Muscle layer of duodenum (tissue), 2 donors: ENCODE data around the gene GLB1L2.

Experiments used
- H3K27ac ChIP-seq: one replicate; pipeline ENCODE4 v1.7.0; 2013; ENCODE audit warnings: mild to moderate bottlenecking, low read length
- H3K27me3 ChIP-seq: one replicate; pipeline ENCODE4 v1.7.0; 2013; ENCODE audit warnings: low read depth, mild to moderate bottlenecking, control low read depth, low read length
- H3K36me3 ChIP-seq, 2 donors: one replicate each; pipeline ENCODE4 v1.7.0; 2013; ENCODE audit warnings: low read length in 2 of 2, control low read depth in 1 of 2, mild to moderate bottlenecking in 1 of 2; ENCODE audit not compliant: insufficient read depth in 2 of 2, control insufficient read depth in 1 of 2
- H3K4me1 ChIP-seq, 2 donors: one replicate each; pipeline ENCODE4 v1.7.0; 2013; ENCODE audit warnings: low read length in 2 of 2, mild to moderate bottlenecking in 2 of 2, control low read depth in 1 of 2, moderate library complexity in 1 of 2; ENCODE audit not compliant: insufficient read depth in 2 of 2, control insufficient read depth in 1 of 2
- H3K4me3 ChIP-seq, 2 donors: one replicate each; pipeline ENCODE4 v1.7.0; 2013; ENCODE audit warnings: low read length in 2 of 2, low read depth in 1 of 2, mild to moderate bottlenecking in 1 of 2
- H3K9me3 ChIP-seq, 2 donors: one replicate each; pipeline ENCODE4 v1.7.0; 2013; ENCODE audit warnings: low read length in 2 of 2, control low read depth in 1 of 2, mild to moderate bottlenecking in 1 of 2; ENCODE audit not compliant: control insufficient read depth in 1 of 2
- donor health status: healthy.

GLB1L2 gene

DNA sequence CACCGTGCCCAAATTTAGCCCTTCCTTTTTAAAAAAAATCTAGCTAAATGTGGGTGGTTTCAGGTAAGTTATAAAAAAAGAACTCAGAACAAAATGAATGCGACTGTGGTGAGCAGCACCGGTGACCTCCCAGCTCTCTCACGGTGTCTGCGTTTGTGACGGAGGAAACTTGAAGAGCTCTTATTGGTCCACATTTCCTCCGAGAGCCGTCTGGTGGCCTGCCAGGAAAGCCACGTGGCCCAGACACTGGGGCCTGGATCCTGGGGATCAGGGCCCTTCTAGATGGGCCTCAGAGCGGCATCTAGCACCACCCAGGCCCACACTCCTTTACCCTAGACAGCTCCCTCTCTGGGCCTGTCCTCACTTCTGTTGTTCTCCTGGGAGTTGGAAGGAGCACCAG, 40.7 kb downstream of the GLB1L2 start:
- Histone ChIP-seq H3K4me1 (no peaks in the 10 kb centered on the region), H3K36me3 (no peaks in the 10 kb centered on the region), H3K27me3 (no peaks in the 10 kb centered on the region), H3K9me3 (no peaks in the 10 kb centered on the region), H3K27ac (no peak overlapping the region), H3K4me3 (no peak overlapping the region)

DNA sequence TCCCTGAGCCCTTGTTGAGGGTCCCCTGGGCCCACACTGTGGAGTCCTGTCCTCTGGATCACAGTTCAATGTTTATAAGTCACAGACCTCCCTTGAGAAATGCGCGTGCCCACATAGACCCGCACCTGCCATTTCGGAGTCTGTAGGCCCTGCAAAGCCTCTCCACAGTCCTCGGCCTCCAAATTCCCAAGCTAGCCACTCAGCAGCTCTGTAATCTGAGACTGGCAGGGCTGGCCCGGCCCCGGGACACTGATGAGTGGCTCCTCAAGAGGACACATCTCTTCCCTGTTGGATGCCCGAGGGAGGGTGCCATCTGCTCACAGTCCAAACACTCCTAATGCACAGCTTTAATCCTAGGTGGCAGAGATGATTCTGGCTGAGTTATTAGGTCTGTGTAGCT, 41.2 kb downstream of the GLB1L2 start:
- Histone ChIP-seq H3K4me3 (no peak overlapping the region), H3K4me1 (no peaks in the 10 kb centered on the region), H3K36me3 (no peaks in the 10 kb centered on the region), H3K27ac (no peak overlapping the region), H3K27me3 (no peaks in the 10 kb centered on the region), H3K9me3 (no peaks in the 10 kb centered on the region)

DNA sequence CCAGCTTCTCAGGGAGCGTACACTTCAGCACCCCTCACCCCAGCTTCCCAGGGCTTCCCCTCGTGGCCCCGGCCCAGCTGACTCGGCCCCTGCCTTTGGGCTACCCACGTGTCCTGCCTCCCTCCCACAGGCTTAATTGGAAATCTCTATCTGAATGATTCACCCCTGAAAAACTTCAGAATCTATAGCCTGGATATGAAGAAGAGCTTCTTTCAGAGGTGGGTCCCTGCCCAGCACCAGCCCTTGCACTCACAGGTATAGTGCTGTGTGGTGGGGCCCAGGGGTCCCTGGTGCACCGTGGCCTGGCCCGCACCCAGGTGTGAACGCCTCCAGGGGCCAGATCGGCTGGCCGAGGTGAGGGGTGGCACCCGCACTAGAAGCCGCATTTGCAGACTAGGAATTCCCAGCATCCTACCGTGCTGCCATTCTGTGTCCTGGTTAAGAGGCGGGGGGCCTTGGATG, 41.8 kb downstream of the GLB1L2 start:
- Histone ChIP-seq H3K9me3 (no peaks in the 10 kb centered on the region), H3K27me3 (no peaks in the 10 kb centered on the region), H3K4me1 (no peaks in the 10 kb centered on the region)

DNA sequence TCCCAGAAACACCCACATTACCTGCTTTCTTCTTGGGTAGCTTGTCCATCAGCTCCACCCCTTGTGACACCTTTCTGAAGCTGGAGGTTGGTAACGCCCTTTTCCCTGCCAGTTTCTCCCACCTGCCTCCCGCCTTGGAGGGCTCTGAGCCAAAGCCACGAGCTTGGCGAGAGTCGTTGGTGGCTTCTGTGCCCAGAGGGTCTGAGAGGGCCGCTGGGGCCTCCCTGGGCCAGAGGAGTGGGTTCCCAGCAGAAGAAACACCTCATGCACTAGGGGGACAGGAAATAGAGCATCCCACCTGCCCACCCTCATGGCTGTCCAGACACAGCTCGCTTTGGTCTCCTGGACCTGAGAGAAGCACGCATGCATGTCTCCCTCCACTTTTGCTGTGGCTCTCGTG, 42.4 kb downstream of the GLB1L2 start:
- no peak overlapping the region for H3K4me3 ChIP-seq
- H3K4me1 ChIP-seq = no peaks in the 10 kb centered on the region

More for the DNA sequence above, 41.8 kb downstream of the GLB1L2 start:
- H3K36me3 ChIP-seq = no peaks in the 10 kb centered on the region
- H3K27ac ChIP-seq = no peak overlapping the region
- H3K4me3 ChIP-seq = no peak overlapping the region

DNA sequence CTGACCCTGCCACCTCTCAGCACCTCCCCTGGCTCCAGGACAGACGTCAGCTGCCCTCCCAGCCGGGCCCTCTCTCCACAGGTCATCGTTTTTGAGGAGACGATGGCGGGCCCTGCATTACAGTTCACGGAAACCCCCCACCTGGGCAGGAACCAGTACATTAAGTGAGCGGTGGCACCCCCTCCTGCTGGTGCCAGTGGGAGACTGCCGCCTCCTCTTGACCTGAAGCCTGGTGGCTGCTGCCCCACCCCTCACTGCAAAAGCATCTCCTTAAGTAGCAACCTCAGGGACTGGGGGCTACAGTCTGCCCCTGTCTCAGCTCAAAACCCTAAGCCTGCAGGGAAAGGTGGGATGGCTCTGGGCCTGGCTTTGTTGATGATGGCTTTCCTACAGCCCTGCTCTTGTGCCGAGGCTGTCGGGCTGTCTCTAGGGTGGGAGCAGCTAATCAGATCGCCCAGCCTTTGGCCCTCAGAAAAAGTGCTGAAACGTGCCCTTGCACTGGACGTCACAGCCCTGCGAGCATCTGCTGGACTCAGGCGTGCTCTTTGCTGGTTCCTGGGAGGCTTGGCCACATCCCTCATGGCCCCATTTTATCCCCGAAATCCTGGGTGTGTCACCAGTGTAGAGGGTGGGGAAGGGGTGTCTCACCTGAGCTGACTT, 43.2 kb downstream of the GLB1L2 start:
- Histone ChIP-seq H3K9me3 (no peaks in the 10 kb centered on the region), H3K4me3 (no peak overlapping the region), H3K4me1 (no peaks in the 10 kb centered on the region), H3K36me3 (no peaks in the 10 kb centered on the region), H3K27ac (no peak overlapping the region), H3K27me3 (no peaks in the 10 kb centered on the region)

More for the DNA sequence above, 42.4 kb downstream of the GLB1L2 start:
- H3K27me3 ChIP-seq = no peaks in the 10 kb centered on the region
- H3K36me3 ChIP-seq = no peaks in the 10 kb centered on the region
- no peaks in the 10 kb centered on the region for H3K9me3 ChIP-seq
- H3K27ac ChIP-seq = no peak overlapping the region

DNA sequence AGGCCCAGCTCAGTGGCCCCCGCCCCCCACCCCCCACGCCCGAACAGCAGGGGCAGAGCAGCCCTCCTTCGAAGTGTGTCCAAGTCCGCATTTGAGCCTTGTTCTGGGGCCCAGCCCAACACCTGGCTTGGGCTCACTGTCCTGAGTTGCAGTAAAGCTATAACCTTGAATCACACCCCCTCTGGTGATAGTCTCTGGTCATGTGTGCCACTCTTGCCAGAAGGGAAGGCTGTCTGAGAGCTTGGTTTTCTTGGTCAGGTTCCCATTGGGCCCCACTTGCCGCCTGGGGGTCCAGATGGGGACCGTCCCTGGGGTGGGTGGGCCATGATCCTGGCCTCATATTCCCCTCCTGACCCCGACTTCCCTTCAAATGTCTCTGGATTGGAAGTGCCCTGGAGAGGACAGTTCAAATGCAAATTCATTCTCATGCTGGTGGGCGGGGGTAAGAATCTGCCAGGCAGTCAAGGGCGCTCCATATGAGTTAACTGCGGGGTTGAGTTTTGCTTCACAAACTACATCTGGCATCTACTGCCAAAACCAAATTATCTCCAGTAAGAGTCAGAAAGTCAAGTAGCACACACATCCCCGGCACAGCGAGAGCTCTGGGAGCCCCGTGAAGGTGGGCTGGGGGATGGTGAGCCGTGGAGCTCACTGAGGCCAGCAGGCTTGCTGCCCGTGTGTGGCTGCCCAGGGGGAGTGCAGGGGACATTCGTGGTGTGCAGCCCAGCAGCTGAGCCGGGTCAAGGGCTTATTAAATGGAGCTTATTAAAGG, 44.5 kb downstream of the GLB1L2 start:
- H3K27ac ChIP-seq = no peak overlapping the region
- H3K27me3 ChIP-seq = no peaks in the 10 kb centered on the region
- no peaks in the 10 kb centered on the region for H3K9me3 ChIP-seq
- H3K4me1 ChIP-seq = no peaks in the 10 kb centered on the region
- H3K36me3 ChIP-seq = no peaks in the 10 kb centered on the region
- no peak overlapping the region for H3K4me3 ChIP-seq

DNA sequence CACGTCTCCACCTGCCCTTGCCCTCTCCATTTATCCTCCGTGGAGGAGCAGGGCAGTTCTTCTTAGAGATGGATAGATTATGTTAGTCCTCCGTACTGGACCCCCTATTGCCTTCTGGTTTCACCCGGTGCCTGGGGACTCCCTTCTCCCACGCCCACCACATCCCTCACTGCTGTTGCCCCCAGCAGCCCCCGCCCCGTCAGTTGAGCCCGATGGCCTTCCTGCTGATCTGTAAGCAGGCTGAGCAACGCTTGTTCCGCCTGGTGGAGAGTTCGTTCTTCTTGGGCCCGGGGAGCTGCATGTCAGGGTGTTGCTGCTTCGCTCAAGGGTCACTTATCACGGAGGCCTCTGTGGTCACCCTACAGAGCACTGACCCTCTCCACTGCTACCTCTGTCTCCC, 46.1 kb downstream of the GLB1L2 start:
- Histone ChIP-seq H3K4me3 (no peak overlapping the region), H3K27me3 (no peaks in the 10 kb centered on the region), H3K27ac (no peak overlapping the region), H3K36me3 (no peaks in the 10 kb centered on the region), H3K9me3 (no peaks in the 10 kb centered on the region), H3K4me1 (no peaks in the 10 kb centered on the region)

DNA sequence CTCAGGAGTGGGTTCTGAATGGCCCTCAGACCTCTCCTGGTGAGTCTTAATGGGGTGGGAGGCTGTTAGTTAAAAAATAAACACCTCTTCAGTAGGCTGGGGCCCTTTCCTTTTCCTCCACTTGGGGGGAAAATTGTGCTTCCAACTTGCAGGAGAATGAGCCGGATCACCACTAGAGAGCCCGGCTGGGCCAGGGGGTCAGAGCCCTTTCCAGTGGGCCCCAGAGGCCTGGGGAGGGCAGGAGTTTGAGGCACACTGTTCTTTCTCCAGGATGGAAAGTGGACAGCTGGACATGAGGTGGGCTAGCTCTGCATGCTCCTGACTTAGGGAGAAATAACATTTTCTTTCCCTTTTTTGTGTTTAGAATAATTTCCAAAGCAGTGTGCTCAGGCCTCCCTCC, 47.5 kb downstream of the GLB1L2 start:
- H3K4me1 ChIP-seq = no peaks in the 10 kb centered on the region
- no peak overlapping the region for H3K27ac ChIP-seq
- H3K4me3 ChIP-seq = no peak overlapping the region
- H3K27me3 ChIP-seq = no peaks in the 10 kb centered on the region
- H3K36me3 ChIP-seq = no peaks in the 10 kb centered on the region
- no peaks in the 10 kb centered on the region for H3K9me3 ChIP-seq

DNA sequence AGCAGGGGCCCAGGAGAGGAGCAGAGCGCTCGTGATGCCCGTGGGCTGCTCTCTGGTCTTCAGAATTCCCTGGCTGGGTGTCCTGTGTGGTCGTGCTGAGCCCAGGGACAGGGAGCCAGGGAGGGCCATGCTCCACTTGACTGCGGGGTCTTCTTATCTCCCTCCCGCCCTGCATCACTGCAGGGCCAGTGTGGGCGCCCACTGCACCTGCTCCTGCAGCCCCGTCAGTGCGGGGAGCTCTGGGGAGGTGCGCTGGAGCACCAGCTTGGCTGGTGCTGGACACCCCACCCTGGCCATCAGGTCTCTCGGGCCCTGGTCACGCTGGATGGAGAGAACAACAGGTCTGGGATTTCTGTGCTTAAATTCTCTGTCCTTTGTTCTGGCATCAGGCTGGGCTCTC, 48.4 kb downstream of the GLB1L2 start:
- no peak overlapping the region for H3K27ac ChIP-seq

DNA sequence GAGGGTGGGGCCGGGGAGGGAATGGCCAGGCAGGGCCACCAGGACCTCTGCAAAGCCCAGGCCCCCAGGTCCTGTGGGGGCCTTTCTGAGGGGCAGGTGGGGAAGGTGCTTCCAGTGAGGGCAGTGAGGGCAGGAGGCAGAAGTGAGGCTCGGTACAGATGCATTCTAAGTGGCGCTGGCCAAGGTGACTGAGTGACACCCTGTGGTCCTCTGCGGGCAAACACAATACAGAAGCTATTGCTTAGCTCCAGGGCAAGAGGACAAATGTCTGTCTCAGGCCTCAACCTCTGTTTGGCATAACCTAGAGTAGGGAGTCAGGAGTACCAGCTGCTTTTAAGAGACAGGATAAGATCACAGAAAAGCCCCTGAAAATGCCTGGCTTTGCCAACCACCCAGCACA, 49.0 kb downstream of the GLB1L2 start:
- Histone ChIP-seq H3K4me1 (no peaks in the 10 kb centered on the region), H3K27me3 (no peaks in the 10 kb centered on the region), H3K36me3 (no peaks in the 10 kb centered on the region), H3K9me3 (no peaks in the 10 kb centered on the region), H3K4me3 (no peak overlapping the region), H3K27ac (no peak overlapping the region)

More for the DNA sequence above, 48.4 kb downstream of the GLB1L2 start:
- H3K27me3 ChIP-seq = no peaks in the 10 kb centered on the region
- no peak overlapping the region for H3K4me3 ChIP-seq
- no peaks in the 10 kb centered on the region for H3K36me3 ChIP-seq
- no peaks in the 10 kb centered on the region for H3K4me1 ChIP-seq
- no peaks in the 10 kb centered on the region for H3K9me3 ChIP-seq

DNA sequence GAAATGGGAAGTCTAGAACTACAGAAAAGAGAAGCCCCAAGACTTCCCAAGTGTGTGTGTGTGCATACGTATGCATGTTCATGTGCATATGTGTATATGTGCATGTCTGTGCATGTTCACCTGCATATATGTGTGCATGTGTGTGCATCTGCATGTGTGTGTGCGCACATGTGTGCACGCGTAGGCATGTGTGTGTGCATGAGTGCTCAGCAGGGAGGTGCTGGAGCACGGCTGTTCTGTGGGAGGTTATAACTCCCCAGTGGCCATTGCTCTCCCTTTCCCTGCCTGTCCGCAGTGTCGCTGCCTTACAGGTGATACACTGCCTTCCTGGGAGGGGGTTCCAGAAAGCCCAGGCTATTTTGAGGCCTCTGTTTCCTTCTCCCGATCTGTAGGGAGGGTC, 50.5 kb downstream of the GLB1L2 start:
- H3K4me3 ChIP-seq = no peak overlapping the region
- no peaks in the 10 kb centered on the region for H3K9me3 ChIP-seq
- no peak overlapping the region for H3K27ac ChIP-seq
- no peaks in the 10 kb centered on the region for H3K36me3 ChIP-seq
- H3K4me1 ChIP-seq = no peaks in the 10 kb centered on the region
- H3K27me3 ChIP-seq = no peaks in the 10 kb centered on the region
